ENCODE data around the gene ARMC12. TPM values are rescaled to one million over a fixed set of nuclear protein-coding genes. Genes with fewer than 3 reads are reported as not detected.

The ARMC12 gene
- total RNA-seq, 2 donors from 2014 or later = not detected

DNA sequence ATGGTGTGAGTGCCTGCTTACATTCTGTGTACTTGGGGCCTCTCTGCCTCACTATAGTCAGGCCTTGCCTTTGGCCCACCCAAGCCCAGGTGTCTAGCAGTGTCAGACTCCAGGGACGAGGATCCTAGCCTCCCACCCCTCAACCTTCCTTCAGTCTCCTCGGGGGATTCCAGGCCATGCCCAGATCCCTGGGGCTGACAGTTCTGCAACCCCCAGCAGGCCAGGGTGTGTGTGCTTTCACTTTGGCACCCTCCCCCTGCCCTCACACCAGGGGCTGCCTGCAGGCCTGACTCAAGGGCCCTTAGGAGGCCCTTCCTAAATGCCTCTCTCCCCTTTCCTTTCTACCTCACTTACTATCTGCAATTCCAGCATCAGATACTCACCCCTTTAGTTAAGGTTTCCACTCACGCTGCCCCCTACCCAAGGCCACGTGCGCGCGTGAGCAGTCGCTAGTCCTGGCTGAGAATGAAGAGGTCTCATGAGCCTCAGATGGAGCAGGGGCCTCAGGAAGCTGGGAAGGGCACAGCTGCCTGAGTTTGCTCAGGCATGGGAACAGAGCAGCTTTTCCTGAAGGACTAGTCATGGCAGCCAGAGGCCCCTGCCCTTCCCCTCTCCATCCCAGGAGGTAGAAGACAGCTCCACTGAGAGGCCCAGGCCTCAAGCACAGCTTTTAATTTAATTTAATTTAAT lies 61.1 kb downstream of the ARMC12 start:
- Histone ChIP-seq H3K4me1 (ENCODE audit: control insufficient read depth in 1 of 2, low read depth in 2 of 2) (no peaks in the 10 kb centered on the region), H3K9me3 (no peaks in the 10 kb centered on the region), H3K36me3 (no peaks in the 10 kb centered on the region), H3K4me3 (no peak overlapping the region), H3K27ac (no peak overlapping the region), H3K27me3 (replicated peaks; ENCODE audit: insufficient read depth) (no peaks in the 10 kb centered on the region)
- TF ChIP-seq, protein P1, sequence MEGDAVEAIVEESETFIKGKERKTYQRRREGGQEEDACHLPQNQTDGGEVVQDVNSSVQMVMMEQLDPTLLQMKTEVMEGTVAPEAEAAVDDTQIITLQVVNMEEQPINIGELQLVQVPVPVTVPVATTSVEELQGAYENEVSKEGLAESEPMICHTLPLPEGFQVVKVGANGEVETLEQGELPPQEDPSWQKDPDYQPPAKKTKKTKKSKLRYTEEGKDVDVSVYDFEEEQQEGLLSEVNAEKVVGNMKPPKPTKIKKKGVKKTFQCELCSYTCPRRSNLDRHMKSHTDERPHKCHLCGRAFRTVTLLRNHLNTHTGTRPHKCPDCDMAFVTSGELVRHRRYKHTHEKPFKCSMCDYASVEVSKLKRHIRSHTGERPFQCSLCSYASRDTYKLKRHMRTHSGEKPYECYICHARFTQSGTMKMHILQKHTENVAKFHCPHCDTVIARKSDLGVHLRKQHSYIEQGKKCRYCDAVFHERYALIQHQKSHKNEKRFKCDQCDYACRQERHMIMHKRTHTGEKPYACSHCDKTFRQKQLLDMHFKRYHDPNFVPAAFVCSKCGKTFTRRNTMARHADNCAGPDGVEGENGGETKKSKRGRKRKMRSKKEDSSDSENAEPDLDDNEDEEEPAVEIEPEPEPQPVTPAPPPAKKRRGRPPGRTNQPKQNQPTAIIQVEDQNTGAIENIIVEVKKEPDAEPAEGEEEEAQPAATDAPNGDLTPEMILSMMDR (IDR thresholded peaks at IDR 0.05) = no peak
- no peak for ATAC-seq (ENCODE audit: insufficient number of reproducible peaks, low FRiP score, low read depth)
- no peak for DNase-seq (ENCODE audit: low spot score)

Other genes with a start within 250 kb of the ARMC12 start
- gene TEAD3, start 240.0 kb upstream of the ARMC12 start, total RNA-seq = 10 to 100 TPM; 50.8 to 68.3 TPM
- gene TULP1, start 224.1 kb upstream of the ARMC12 start, total RNA-seq = not detected
- 100 to 1,000 TPM; 156 to 271 TPM for gene FKBP5, start 48.1 kb upstream of the ARMC12 start, total RNA-seq
- gene CLPSL2, start 39.6 kb downstream of the ARMC12 start, total RNA-seq = not detected
- not detected for gene CLPSL1, start 44.0 kb downstream of the ARMC12 start, total RNA-seq
- 10 to 100 TPM in 1 of 2 donors, 1 to 10 TPM in 1; 6.4 to 21.3 TPM for gene CLPS, start 60.3 kb downstream of the ARMC12 start, total RNA-seq
- not detected for gene LHFPL5, start 68.3 kb downstream of the ARMC12 start, total RNA-seq
- gene SRPK1, start 184.1 kb downstream of the ARMC12 start, total RNA-seq = 10 to 100 TPM; 13.8 to 51.6 TPM

Measured in thoracic aorta (tissue), 2 donors.